HG02870 (cell line): ENCODE data around the gene ATP2B2.

Experiments
- ATAC-seq: cut with Tn5 transposase; IDR thresholded peaks from one replicate; pipeline ENCODE4 v1.9.1; 2021; ENCODE audit warnings: mild to moderate bottlenecking, moderate library complexity; ENCODE audit not compliant: unreplicated experiment

The ATP2B2 gene

GRCh38 chr3:10495614-10496013 is 9.8 kb downstream of the ATP2B2 start:
- ATAC-seq = no peak

- no peak for ATAC-seq
These were observed 10.4 kb downstream of the ATP2B2 start for GRCh38 chr3:10495003-10495402.

DNA sequence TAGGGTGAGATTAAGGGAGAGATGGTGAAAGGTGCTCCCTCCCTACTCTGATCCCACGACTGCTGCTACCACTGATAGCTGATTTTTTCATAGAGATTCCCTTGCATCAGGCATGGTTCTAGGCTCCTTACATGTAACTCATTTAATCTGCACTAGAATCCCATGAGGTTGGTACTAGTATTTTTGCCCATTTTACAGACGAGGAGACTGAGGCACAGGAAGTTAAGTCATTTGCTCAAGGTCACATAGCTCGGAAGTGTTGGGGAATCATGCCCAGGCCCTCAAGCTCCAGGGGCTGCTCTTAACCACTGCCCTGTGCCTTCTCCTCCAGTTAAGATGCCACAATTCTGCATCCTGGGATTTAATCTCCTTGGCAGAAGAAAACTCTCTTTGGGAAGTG is 11.2 kb downstream of the ATP2B2 start:
- ATAC-seq = no peak

GRCh38 chr3:10493202-10493589 is 12.2 kb downstream of the ATP2B2 start:
- no peak for ATAC-seq

DNA sequence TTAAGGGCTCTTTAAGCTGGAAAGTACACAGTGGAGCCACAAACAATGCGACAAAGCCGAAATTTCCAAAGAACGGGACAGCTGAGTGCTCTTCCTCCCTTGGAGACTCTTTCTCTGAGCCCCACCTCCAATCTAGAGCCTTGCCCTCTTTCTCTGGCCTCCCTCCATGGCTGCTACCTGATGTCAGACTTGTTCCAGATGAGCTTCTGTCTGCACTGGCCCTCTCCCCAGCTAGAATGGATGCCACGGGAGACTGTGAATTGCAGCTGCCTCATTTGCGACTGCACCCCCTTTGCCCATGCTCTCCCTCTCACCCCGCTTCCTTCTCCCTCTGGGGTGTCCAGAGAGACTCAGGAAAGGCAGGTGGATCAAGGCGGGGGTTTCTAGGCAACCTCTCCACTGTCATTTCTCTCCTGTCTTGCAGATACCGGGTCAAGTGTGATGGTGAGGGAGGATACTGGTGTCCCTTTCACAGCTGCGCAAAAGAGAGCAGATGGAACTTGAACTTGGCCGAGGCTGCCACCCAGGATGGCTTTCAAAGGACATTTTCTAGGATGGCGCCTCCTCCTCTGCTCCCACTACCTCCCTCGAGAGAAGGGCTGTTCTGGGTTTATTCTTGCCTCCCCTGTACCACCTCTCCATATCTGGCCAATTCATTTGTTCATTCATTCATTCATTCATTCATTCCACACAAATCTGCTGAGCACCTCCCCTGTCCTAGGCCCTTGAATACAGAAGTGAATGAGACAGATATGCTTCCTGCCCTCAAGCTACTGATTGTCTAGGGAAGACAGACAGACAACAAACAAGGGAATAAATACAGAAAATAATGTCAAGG is 12.8 kb downstream of the ATP2B2 start:
- ATAC-seq = no peak

DNA sequence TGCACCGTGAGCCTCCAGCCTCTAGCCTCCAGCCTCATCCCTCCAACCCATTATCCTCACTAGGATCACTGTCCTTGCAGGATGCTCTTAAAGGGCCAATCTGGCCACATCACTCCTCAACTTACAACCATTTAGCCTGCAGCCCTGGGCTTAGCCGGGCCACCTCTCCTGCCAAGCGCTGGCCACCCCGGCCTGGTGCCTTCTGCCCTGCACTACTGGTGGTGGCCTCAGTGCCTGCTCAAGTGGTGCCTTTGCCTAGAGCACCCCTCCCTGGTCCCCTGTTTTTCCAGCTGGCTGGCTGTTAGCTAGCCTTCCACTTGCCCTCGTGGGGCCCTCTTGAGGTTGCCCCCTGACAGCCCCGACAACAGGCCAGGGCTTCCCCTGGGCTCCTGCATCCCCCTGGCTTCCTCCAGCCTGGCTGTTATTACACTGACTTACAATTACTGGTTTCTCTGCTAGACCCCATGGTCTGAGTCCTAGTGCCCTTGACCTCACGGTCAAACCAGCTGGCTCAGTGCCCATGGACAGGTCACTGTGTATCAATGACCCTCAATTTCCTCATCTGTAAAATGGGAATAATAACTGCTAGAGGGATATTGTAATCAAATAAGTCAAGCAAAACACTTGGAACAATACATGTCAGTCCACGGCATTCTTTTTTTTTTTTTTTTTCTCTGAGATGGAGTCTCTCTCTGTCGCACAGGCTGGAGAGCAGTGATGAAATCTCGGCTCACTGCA is 15.5 kb downstream of the ATP2B2 start:
- ATAC-seq = no peak

DNA sequence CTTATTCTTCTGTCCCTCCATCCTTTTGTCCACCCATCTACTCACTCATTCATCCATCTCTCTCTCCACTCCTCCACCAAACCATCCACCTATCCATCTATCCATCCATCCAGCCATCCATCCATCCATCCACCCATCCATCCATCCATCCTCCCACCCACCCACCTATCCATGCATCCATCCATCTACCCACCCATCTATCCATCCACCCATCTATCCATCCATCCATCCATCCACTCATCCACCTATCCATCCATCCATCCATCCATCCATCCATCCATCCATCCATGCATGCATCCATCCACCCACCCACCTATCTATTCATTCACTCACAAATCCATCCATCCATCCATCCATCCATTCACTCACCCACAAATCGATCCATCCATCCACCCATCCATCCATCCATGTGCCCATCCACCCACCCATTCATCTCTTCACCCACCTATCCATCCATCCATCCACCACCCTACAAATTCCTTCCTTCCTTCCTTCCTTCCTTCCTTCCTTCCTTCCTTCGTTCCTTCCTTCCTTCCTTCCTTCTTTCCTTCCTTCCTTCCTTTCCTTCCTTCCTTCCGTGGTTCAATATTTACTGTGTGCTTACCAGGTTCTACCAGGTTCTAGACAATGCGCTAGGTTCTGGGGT is 17.3 kb downstream of the ATP2B2 start:
- no peak for ATAC-seq

GRCh38 chr3:10485806-10486205 is 19.6 kb downstream of the ATP2B2 start:
- ATAC-seq = no peak

DNA sequence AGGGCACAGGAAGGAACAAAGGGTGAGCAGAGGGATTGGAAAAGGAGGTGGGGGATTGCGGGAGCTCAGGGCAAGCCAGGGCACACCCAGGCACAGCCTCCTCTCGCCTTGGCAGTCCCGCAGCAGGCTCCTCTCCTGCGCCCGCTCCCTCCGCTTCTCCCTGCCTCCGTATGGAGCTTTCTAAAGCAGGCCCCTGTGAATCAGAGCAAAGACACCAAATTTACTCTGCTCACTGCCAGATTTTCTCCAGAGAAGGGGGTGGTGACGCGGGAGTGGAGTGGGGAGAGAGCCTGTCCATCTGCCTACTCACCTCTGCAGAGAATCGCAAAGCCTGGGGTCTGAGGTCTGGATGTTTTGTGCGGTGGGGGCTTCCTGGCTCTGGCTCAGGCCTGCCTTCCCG is 20.0 kb downstream of the ATP2B2 start:
- no peak for ATAC-seq

DNA sequence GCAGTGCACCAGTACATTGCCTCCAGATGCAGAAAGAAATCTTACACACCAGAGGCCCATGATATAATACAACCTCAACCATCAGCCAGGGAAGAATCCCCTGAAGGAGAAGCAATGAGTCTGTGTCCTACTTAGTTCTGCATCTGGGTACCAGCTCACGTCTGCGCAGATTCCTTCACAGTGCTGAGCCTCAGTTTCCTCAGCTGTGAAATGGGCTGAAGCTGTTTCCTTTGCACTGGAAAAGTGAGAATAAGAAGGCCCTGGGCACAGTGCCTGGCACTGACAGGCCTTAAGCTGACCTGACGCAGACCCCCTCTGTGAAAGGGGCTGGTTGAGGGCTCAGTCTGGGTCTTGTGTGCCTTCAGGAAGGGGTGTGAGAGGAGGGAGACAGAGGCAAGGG is 20.7 kb downstream of the ATP2B2 start:
- no peak for ATAC-seq

GRCh38 chr3:10483686-10484345 is 21.6 kb downstream of the ATP2B2 start:
- ATAC-seq = no peak

GRCh38 chr3:10483364-10483675 is 22.1 kb downstream of the ATP2B2 start:
- ATAC-seq = no peak

DNA sequence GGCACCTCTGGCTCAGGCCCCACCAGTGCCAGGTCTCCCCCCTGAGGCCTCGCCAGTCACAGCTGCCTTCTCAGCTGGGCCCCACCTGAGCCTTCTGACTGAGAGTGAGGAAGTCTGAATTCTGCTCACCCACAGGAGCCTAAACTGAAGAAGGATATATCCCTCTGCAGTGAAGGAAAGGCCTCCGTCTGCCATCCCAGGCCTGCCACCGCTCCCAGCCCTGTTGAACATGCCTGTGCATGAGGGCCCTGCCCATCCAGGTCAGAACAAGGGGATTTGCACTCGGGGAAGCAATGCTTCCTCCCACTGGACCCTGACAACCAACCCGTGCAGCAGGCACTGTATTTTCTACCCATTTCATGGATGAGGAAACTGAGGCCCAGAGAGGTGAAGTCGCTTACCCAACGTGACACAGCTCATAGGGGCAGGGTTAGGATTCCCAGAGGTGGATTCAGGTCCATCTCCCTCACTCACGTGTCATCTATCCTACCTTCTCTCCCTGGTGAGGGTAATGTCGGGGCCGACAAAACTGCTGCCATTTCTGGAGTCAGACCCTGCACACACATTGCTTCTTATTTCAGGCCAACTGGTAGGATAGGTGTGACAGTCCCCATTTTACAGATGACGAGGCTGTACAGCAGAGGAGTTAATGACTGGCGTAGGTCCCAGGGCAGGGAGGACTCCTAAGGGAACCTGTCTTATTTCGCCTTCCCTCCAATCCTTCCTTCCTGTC is 22.6 kb downstream of the ATP2B2 start:
- ATAC-seq = no peak

GRCh38 chr3:10480871-10481378 is 24.5 kb downstream of the ATP2B2 start:
- no peak for ATAC-seq

DNA sequence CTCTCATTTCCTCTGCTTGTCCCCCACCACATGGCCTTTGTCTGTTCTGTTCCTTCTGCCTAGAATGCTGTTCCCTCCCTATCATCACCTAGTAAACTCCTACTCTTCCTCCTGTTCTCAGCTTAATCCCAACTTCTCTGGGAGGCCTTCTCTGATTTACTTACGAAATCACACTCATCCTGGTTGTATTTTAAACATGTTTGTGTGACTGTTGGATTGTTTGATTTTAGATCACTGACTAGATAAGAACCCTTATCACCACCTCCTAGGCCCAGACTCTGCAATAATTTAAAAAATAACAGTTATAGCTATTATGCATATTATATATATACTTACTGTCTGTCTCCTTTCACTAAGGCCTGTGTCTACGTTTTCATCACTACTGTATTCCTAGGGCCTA is 26.1 kb downstream of the ATP2B2 start:
- no peak for ATAC-seq

GRCh38 chr3:10475983-10476382 is 29.4 kb downstream of the ATP2B2 start:
- ATAC-seq = no peak

GRCh38 chr3:10474847-10475246 is 30.5 kb downstream of the ATP2B2 start:
- ATAC-seq = no peak

- ATAC-seq = no peak
These were observed 31.1 kb downstream of the ATP2B2 start for GRCh38 chr3:10474275-10474646.

- ATAC-seq = no peak
These were observed 31.7 kb downstream of the ATP2B2 start for GRCh38 chr3:10473581-10474274.

- ATAC-seq = no peak
These were observed 32.4 kb downstream of the ATP2B2 start for GRCh38 chr3:10472877-10473440.
